T47D (cell line): ENCODE measurements around the gene CYP2W1.

Source experiments
- DNase-seq, 2 experiments: peaks; one replicate each; pipeline versions ENCODE4 v3.0.0 to v3.0.0-alpha.2; 2011 to 2012; ENCODE audit warnings: low read depth in 1 of 2, low spot score in 1 of 2
- JUND ChIP-seq: IDR thresholded peaks from 2 replicates; pipeline ENCODE4 v1.6.1; 2012; ENCODE audit warnings: low read depth
- in situ Hi-C: cut with HindIII; loops from 2 replicates; pipeline ENCODE4 v1.10.0; 2016; ENCODE audit warnings: low sequenced_read_pairs, low pct_unique_long_range_greater_than_20kb

The CYP2W1 gene

DNA sequence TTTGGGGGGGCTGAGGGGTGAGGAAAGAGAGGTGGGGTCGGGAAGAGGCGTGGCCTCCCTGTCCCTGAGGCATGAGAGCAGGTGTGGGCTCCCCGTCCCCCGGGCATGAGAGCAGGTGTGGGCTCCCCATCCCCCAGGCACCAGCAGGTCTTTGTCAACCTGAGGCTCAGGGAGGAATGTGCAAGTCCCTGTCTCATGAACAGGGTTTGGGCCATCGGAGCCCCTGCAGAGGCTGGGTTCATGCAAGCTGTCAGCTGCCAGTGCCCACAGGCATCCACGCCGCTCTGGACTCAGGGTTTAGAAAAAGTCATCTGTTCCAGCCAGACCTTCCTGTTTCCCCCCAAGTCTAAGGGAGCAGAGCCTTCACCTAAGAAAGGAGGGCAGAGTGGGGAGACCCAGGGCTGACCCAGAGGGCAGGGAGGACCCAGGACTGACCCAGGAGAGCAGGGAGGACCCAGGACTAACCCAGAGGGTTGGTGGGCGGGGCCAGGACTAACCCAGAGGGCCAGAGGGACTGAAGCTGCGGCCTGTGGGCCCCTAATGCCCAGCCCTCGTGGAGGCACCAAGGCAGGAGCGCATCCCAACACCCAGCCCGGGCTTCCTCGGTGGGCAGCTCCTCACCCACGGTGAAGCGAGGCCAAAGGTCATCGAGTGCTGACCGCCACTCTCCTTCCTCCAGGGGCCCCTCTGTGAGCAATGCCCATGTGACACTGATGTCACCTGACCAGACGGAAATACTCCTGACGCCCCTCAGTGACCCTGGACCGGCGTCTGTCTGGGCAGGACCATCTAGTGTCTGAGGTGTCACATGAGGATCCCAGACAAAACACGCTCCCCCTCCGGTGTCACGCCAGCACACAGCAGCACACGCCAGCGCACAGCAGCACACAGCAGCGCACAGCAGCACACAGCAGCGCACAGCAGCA is 32.5 kb downstream of the CYP2W1 start:
- no peak for DNase-seq
- in situ Hi-C loops: no loop called here

DNA sequence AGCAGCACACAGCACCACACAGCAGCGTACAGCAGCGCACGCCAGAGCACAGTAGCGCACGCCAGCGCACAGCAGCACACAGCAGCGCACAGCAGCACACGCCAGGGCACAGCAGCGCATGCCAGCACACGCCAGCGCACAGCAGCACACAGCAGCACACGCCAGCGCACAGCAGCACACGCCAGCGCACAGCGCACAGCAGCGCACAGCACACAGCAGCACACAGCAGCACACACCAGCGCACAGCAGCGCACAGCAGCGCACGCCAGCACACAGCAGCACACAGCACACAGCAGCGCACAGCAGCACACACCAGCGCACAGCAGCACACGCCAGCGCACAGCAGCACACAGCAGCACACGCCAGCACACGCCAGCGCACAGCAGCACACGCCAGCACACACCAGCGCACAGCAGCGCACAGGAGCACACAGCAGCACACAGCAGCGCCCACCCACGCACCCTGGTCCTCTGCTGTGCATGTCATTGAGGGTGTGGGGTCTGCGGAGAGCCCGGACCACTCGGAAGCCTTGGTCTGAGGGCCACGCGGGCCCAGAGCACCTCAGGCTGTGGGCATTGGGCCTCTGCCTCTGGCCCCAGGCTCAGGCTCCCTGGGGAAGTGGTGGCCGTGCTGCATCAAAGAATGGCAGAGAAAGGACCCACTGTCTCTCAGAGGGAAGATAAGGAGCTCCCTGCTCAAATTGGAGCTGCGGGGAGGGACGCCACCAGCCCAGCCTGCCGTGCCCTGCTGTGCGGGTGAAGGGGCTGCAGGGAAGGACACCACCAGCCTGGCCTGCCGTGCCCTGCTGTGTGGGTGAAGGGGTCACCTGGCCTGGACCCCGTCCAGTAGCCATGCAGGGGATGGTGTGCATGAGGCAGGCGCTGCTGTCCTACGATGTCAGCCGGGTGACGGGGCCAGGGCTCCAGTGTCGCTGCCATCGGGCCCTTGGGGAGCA is 33.9 kb downstream of the CYP2W1 start:
- no peak for DNase-seq
- TF ChIP-seq JUND: no peak
- in situ Hi-C loops: no loop called here

More for the DNA sequence above, 32.5 kb downstream of the CYP2W1 start:
- TF ChIP-seq JUND: no peak

DNA sequence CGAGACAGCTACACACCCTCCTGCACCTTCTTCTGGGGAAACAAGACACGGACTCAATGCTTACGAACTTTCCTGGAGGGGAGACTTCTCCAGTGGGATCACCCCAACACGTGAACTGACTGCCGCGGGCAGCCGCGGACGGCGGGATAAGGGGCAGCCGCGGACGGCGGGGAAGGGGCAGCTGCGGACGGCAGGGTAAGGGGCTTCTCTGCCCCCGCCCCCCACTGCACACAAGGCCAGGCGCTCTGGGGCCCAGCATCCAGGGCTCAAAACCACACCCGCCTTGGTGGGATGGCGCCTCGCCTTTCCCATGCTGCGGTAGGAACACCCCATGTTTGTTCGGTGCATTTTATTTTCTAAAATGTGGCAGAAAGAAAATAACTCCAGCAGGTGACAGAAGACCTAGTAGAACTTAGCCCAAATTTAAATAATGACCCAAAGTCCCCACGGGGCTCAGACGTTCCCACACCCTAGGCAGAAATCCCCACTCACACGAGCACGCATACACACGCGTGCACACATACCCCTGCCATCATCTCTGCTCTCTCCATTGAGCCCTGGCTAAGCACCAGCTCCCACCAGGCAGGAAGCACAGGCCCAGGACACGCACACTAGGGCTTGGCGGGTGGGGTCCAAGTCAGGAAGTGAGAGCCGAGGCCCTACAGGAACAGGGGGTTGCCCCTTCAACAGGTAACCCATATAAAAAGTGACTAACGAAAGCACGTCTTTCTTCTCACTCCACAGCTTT is 34.8 kb downstream of the CYP2W1 start:
- in situ Hi-C loops: no loop called here
- no peak for TF ChIP-seq JUND
- DNase-seq: no peak

DNA sequence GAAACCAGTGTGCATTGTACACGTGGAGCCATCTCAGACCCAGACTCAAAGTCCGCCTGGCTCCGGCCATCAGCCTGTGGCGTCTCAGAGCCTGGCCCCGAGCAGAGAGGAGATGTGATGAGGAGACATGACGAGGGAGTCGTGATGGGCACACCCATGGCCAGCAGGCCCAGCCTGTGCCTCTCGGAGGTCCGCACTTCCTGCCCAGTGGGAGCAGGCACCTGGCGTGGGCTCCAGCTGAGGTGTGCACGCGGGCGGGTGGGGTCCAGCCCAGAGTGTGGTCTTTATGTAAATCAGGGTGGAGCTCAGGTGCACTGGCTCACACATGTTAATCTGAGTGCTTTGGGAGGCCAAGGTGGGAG is 35.3 kb downstream of the CYP2W1 start:
- in situ Hi-C loops: no loop called here
- DNase-seq: no peak
- no peak for TF ChIP-seq JUND

DNA sequence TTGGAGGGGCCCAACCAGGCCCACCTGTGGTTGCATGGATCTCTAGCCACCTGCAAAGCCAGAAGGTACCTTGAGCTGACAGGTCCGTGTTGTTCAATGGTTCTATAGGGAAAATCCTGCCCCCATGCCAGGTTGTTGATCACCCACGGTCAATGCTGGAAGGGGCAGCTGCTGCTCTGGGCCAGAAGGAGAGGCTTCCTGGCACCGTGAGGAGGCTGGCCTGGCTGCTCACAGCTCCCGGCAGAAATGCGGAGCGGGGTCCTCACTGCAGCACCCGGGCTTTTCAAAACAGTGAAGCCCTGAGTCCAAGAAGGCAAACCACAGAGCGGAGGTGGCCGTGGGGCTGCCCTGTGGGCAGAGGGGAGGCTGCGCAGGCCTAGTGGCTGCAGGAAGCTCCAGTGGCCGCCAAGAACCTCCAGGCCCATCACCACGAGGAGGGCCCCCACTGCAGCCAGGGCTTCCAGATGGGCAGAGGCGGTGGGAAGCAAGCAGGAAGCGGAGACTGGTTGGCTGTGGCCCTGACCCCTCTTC is 36.3 kb downstream of the CYP2W1 start:
- no peak for DNase-seq
- no peak for TF ChIP-seq JUND
- in situ Hi-C loops: no loop called here

DNA sequence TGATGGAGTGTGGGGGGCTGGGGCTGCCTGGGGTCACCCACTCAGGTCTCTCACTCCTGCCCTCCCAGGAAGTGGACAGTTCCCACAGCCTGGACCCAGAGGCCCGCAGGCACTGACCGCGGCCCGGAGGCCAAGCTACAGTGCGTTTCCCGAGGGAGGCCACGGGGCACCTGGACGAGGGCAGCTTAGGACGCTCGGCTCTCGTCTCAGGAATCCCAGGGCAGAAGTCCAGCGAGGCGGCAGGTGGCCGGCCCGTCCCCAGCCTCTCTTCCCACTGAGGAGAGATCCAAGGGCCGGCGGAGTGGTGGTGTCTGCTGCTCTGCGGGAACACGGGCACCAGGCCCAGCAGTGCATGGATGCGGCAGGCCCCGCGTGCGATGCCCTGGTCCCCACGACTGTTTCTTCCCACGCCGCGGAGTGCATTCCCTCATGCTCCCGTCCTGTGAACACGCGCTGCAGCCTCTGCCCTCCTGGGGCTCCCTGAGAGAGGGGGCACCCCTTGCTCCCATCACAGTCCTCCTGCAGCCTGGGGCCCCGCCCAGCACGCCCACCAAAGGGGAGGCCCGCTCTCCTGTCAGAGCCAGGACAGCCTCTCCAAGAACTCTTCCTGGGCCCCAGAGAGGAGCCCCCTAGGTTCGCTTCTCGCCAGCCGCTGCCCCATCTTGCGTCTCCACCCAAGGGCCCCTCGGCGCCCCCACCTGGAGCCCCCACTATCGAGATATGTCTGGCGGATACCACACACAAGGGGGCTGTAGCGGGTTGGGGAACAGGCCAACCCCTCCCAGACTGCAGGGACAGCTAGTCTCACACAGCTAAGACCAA is 37.0 kb downstream of the CYP2W1 start:
- TF ChIP-seq JUND: no peak
- no peak for DNase-seq
- in situ Hi-C loops: no loop called here

DNA sequence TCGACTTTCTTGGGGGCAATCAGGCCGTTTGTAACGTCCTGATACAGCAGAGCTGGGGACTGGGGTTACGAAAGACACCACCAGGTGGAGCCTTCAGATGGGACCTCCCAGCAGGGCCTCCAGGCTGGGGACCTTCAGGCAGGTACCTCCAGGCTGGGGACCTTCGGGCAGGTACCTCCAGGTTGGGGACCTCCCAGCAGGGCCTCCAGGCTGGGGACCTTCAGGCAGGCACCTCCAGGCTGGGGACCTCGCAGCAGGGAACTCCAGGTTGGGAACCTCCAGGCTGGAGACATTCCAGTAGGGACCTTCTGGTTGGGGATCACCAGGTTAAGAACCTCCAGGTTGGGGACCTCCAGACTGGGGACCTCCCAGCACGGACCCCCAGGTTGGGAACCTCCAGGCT is 37.9 kb downstream of the CYP2W1 start:
- no peak for DNase-seq
- no peak for TF ChIP-seq JUND
- in situ Hi-C loops: no loop called here

DNA sequence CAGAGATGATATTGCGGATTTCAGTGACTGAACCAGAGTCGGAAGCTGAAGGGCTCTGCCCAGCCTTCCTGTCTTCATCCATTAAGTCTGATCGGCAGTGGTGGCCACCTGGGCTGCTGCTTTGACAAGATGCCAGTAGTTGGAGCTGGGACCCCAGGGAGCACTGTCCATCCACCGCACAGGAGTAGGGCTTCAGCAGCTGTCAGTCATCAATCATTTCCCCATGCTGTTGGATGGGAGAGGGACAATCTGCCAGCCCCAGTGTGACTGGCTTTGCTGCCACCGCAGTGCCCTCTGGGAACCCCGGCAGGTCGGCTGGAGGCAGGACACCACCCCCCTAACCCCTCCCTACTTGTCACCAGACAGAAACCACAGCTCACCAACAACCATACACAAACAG is 38.4 kb downstream of the CYP2W1 start:
- in situ Hi-C loops: no loop called here
- TF ChIP-seq JUND: no peak
- DNase-seq: no peak

DNA sequence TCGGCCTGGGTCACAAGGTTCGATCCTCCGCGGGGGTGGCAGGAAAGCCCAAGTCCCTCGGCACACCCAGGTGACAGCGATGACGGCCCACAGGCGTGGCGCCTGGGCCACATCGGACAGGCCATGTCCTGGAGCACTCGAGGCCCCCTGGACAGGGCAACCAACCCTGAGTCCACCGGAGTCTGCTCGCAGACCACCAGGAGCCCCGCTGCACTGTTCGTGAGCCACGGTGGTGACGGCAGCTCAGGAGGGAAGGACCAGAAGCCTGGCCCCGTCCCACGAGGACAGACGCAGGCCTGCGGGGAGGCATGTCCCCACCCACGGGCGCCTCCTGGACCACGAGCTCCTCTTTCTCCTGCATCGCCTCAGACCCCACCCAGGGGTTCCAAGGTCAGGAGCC is 39.0 kb downstream of the CYP2W1 start:
- TF ChIP-seq JUND: no peak
- in situ Hi-C loops: no loop called here
- no peak for DNase-seq

DNA sequence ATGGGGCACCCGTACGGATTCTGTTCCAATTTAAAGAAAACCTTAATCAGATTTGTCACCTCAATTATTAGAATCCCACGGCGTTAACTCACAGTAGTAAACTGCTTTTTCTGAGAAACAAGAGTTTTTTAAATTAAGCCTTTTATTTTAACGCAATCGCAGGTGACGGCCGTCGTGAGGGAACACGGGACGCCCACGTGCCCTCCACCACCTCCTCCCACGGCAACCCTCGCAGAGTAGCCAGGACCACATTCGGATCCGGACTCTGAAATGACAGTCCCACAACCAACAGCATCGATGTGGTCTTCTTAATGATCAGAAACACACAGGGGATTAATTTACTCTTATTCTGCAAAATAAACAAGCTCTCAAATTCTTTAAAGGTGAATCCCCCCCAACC is 39.4 kb downstream of the CYP2W1 start:
- TF ChIP-seq JUND: no peak
- in situ Hi-C loops: no loop called here
- DNase-seq: no peak

DNA sequence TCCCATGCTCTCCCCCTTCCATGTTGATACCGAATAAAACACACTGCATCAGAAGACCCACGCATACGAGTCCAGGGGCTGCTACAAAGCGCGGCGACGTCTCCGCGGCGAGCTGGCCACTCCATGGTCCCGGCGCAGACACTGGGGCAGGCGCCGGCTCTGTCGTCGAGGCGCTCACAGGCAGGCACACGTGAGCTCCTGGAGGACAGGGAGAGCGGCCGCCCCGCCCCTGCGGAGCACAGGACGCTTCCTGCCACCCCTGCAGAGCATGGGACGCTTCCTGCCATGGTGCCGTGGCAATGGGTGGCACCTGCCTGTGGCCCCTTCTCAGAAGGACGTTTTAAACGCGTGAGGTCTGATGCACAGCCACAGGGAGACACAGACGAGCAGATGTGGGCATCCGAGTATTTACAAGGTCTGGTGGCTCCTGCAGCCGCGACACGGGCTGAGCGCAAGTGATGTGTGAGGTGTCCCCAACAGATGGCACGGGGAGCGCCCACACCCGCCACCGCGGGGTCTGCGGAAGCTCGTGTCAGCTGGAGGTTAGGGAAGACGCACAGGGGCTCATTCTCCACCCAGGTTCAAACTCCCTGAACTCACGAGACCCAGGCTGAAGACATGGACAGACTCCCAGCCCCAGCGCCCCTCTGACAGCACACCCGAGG is 40.0 kb downstream of the CYP2W1 start:
- DNase-seq: no peak
- in situ Hi-C loops: no loop called here
- TF ChIP-seq JUND: no peak
